Astrocyte (in vitro differentiated cells and primary cell): ENCODE results near the gene EXOSC5.

Experiments
- EZH2 ChIP-seq: IDR thresholded peaks from 2 replicates; pipeline ENCODE4 v1.6.1; 2012; ENCODE audit warnings: mild to moderate bottlenecking, low read length, inconsistent platforms; ENCODE audit not compliant: insufficient read depth
- TF ChIP-seq, protein P1 (sequence below): IDR thresholded peaks from 2 replicates; pipeline ENCODE4 v1.5.1; 2011; ENCODE audit warnings: low read depth, mild to moderate bottlenecking, inconsistent platforms, low read length, moderate library complexity; ENCODE audit not compliant: insufficient read depth

DNA sequence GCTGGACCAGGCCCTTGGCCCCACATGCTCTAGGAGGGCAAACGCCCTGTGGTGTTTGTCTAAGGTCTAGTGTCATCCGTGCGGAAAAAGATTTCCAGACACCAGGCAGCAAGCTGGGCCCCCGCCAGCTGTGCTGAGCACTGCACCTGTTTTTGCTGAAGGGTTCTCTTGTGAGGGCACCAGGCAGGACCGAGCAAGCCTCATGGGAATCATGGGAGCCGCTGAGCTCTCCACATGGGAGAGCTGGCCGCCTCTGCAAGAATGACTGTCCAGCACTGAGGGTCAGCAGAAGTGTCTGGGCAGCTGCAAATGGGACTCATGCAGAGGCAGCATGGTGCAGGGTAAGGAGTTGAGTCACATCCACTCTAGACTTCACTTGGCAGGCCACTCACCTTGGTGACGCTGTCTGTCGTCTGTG lies 18.0 kb upstream of the EXOSC5 start:
- TF ChIP-seq, protein P1, sequence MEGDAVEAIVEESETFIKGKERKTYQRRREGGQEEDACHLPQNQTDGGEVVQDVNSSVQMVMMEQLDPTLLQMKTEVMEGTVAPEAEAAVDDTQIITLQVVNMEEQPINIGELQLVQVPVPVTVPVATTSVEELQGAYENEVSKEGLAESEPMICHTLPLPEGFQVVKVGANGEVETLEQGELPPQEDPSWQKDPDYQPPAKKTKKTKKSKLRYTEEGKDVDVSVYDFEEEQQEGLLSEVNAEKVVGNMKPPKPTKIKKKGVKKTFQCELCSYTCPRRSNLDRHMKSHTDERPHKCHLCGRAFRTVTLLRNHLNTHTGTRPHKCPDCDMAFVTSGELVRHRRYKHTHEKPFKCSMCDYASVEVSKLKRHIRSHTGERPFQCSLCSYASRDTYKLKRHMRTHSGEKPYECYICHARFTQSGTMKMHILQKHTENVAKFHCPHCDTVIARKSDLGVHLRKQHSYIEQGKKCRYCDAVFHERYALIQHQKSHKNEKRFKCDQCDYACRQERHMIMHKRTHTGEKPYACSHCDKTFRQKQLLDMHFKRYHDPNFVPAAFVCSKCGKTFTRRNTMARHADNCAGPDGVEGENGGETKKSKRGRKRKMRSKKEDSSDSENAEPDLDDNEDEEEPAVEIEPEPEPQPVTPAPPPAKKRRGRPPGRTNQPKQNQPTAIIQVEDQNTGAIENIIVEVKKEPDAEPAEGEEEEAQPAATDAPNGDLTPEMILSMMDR = no peak
- no peak for TF ChIP-seq EZH2
